Measurements from ENCODE around the gene THSD7A.
"Not testable (repeated sequence)": the region's sequence is repeated elsewhere in the genome, so short reads cannot be mapped to it uniquely, and the experiment has no call there.

The THSD7A gene

GRCh38 chr7:11552676-11553296 is 279.2 kb downstream of the THSD7A start:
- Mint-ChIP-seq H3K9me3 (no peaks in the 10 kb centered on the region), H3K4me1 (ENCODE audit: low read depth) (no peaks in the 10 kb centered on the region), H3K27me3 (ENCODE audit: low read depth) (no peaks in the 10 kb centered on the region), H3K27ac (no peak overlapping the region), H3K4me3 (no peak overlapping the region), H3K36me3 (ENCODE audit: low read depth) (no peaks in the 10 kb centered on the region)

- H3K9me3 Mint-ChIP-seq, result no peaks in the 10 kb centered on the region
- H3K27me3 Mint-ChIP-seq (ENCODE audit: low read depth), result no peaks in the 10 kb centered on the region
- no peaks in the 10 kb centered on the region for H3K4me1 Mint-ChIP-seq (ENCODE audit: low read depth)
- H3K36me3 Mint-ChIP-seq (ENCODE audit: low read depth), result no peaks in the 10 kb centered on the region
- H3K4me3 Mint-ChIP-seq, result no peak overlapping the region
- no peak overlapping the region for H3K27ac Mint-ChIP-seq
Measured at GRCh38 chr7:11551470-11551869, 280.5 kb downstream of the THSD7A start.

DNA sequence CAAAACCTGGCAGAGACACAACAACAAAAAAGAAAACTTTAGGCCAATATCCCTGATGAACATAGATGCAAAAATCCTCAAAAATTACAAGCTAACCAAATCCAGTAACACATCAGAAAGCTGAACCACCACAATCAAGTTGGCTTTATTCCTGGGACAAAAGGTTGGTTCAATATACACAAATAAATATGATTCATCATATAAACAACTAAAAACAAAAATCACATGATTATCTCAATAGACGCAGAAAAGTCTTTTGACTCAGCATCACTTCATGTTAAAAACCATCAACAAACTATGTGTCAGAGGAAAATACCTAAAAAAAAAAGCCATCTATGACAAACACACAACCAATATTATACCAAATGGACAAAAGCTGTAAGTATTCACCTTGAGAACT is 283.5 kb downstream of the THSD7A start:
- H3K27me3 Mint-ChIP-seq (ENCODE audit: low read depth), result no peaks in the 10 kb centered on the region
- no peaks in the 10 kb centered on the region for H3K4me1 Mint-ChIP-seq (ENCODE audit: low read depth)
- H3K27ac Mint-ChIP-seq, result no peak overlapping the region
- H3K4me3 Mint-ChIP-seq, result no peak overlapping the region
- no peaks in the 10 kb centered on the region for H3K9me3 Mint-ChIP-seq
- H3K36me3 Mint-ChIP-seq (ENCODE audit: low read depth), result no peaks in the 10 kb centered on the region

GRCh38 chr7:11541330-11541729 is 290.7 kb downstream of the THSD7A start:
- H3K4me3 Mint-ChIP-seq, result no peak overlapping the region
- H3K27ac Mint-ChIP-seq, result no peak overlapping the region
- no peaks in the 10 kb centered on the region for H3K4me1 Mint-ChIP-seq (ENCODE audit: low read depth)
- H3K9me3 Mint-ChIP-seq, result no peaks in the 10 kb centered on the region
- H3K36me3 Mint-ChIP-seq (ENCODE audit: low read depth), result no peaks in the 10 kb centered on the region
- no peaks in the 10 kb centered on the region for H3K27me3 Mint-ChIP-seq (ENCODE audit: low read depth)

- Mint-ChIP-seq H3K4me3 (no peak overlapping the region), H3K9me3 (no peaks in the 10 kb centered on the region), H3K27ac (no peak overlapping the region), H3K27me3 (ENCODE audit: low read depth) (no peaks in the 10 kb centered on the region), H3K4me1 (ENCODE audit: low read depth) (no peaks in the 10 kb centered on the region), H3K36me3 (ENCODE audit: low read depth) (no peaks in the 10 kb centered on the region)
Measured at GRCh38 chr7:11540271-11540761, 291.7 kb downstream of the THSD7A start.

- Mint-ChIP-seq H3K4me3 (no peak overlapping the region), H3K9me3 (no peaks in the 10 kb centered on the region), H3K4me1 (ENCODE audit: low read depth) (no peaks in the 10 kb centered on the region), H3K27me3 (ENCODE audit: low read depth) (no peaks in the 10 kb centered on the region), H3K36me3 (ENCODE audit: low read depth) (no peaks in the 10 kb centered on the region), H3K27ac (no peak overlapping the region)
Measured at GRCh38 chr7:11539853-11540252, 292.1 kb downstream of the THSD7A start.

GRCh38 chr7:11538751-11539299 is 293.2 kb downstream of the THSD7A start:
- Mint-ChIP-seq H3K27me3 (ENCODE audit: low read depth) (no peaks in the 10 kb centered on the region), H3K36me3 (ENCODE audit: low read depth) (no peaks in the 10 kb centered on the region), H3K4me1 (ENCODE audit: low read depth) (no peaks in the 10 kb centered on the region), H3K4me3 (no peak overlapping the region), H3K27ac (no peak overlapping the region), H3K9me3 (no peaks in the 10 kb centered on the region)

- Mint-ChIP-seq H3K36me3 (ENCODE audit: low read depth) (no peaks in the 10 kb centered on the region), H3K4me1 (ENCODE audit: low read depth) (no peaks in the 10 kb centered on the region), H3K9me3 (no peaks in the 10 kb centered on the region), H3K4me3 (no peak overlapping the region), H3K27ac (no peak overlapping the region), H3K27me3 (ENCODE audit: low read depth) (no peaks in the 10 kb centered on the region)
Measured at GRCh38 chr7:11533229-11533820, 298.7 kb downstream of the THSD7A start.

GRCh38 chr7:11529382-11529781 is 302.6 kb downstream of the THSD7A start:
- Mint-ChIP-seq H3K36me3 (ENCODE audit: low read depth) (no peaks in the 10 kb centered on the region), H3K4me1 (ENCODE audit: low read depth) (no peaks in the 10 kb centered on the region), H3K27ac (no peak overlapping the region), H3K9me3 (no peaks in the 10 kb centered on the region), H3K4me3 (no peak overlapping the region), H3K27me3 (ENCODE audit: low read depth) (no peaks in the 10 kb centered on the region)

- H3K36me3 Mint-ChIP-seq (ENCODE audit: low read depth), result no peaks in the 10 kb centered on the region
- H3K27ac Mint-ChIP-seq, result no peak overlapping the region
- no peaks in the 10 kb centered on the region for H3K4me1 Mint-ChIP-seq (ENCODE audit: low read depth)
Measured at GRCh38 chr7:11527707-11528106, 304.3 kb downstream of the THSD7A start.

DNA sequence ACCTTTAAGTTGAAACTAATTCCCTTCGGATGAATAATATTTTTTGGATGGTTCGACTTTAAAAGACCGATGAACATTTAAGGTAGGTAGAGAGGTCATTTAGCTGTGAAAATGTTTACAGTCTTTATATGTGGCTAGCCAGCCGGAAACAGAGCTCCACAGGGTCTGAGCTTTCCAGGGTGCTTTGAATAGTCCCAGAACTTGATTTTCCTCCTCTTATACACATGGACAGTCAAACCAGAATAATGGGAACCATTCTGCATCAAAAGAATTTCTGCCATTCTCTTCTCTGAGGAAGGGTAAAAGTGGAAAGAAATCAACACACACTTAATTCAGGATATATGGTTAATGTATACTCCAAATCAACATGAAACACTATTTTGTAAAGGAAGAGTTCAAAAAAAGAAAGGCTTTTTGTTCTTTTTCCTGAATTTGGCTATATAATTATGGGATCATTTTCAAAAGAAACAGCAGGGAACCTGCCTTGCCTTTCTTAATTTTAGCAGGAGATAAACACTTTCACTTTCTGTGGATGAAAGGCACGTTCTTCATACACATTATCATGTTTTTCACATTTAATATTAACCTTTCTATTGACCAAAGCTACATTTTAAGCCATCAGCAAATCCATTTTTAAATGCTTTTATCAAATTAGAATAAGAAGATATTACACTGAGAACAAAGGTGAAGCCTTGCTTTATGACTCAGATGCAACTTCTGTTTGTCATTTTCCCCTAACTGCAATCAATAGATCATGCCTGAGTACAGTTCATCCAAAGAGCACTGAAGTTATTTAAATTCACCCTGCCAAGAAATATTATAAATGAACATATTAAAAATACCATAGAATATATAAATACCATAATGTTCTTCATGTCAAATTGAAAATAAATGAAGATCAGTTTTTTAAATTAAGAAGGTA is 307.3 kb downstream of the THSD7A start:
- Mint-ChIP-seq H3K9me3 (no peaks in the 10 kb centered on the region), H3K27ac (no peak overlapping the region), H3K4me3 (no peak overlapping the region), H3K4me1 (ENCODE audit: low read depth) (no peaks in the 10 kb centered on the region), H3K36me3 (ENCODE audit: low read depth) (no peaks in the 10 kb centered on the region), H3K27me3 (ENCODE audit: low read depth) (no peaks in the 10 kb centered on the region)

More at GRCh38 chr7:11527707-11528106, 304.3 kb downstream of the THSD7A start:
- Mint-ChIP-seq H3K9me3 (no peaks in the 10 kb centered on the region), H3K27me3 (ENCODE audit: low read depth) (no peaks in the 10 kb centered on the region), H3K4me3 (no peak overlapping the region)

DNA sequence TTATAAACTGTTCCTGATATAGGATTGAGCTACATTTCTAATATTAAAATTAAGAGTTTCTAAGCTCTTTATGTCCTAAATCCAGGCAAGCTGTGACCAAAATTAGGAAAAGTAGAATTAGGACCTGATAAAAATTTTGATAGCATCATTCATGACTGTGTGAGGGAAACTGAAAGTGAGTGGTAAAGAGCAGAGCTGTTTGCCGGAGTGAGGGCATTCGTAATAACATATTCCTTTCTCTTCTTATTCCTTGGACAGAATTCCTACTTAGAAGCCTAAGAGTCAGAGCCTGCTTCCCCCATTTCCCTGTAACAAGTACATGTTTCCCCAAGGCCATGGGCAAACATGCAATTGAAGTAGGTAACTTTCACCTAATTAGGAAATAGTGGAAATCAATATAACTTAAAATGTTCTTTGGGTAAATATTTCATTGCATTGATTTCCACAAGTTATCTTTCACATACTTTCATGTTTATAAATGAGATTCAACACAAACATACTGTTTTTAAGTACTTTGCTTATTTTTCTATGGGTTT is 310.0 kb downstream of the THSD7A start:
- not testable (repeated sequence) for H3K4me1 Mint-ChIP-seq (ENCODE audit: low read depth); H3K4me3 Mint-ChIP-seq; H3K27ac Mint-ChIP-seq; H3K27me3 Mint-ChIP-seq (ENCODE audit: low read depth); H3K9me3 Mint-ChIP-seq; H3K36me3 Mint-ChIP-seq (ENCODE audit: low read depth)

DNA sequence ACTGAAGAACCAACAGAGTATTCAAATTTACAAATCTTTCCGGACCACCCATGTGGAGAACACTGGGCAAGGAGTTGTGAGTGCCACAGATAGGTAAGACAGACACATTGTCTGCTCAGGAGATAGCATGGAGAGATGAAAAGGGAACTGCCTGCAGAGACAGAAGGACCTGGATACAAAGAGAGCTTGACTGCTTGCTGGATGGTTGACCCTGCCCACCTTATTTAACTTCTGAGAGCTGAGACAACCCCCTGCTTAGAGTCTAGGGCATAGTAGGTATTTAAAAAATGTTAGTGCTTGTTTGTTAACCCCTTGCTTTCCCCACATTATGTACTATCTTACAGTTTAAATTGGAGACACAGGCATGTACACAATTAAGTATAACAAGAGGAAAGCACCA is 314.1 kb downstream of the THSD7A start:
- Mint-ChIP-seq H3K4me3 (no peak overlapping the region), H3K27me3 (ENCODE audit: low read depth) (no peaks in the 10 kb centered on the region)

GRCh38 chr7:11516328-11516727 is 315.7 kb downstream of the THSD7A start:
- no peak overlapping the region for H3K4me3 Mint-ChIP-seq
- no peak overlapping the region for H3K27ac Mint-ChIP-seq
- no peaks in the 10 kb centered on the region for H3K9me3 Mint-ChIP-seq
- H3K27me3 Mint-ChIP-seq (ENCODE audit: low read depth), result no peaks in the 10 kb centered on the region
- H3K4me1 Mint-ChIP-seq (ENCODE audit: low read depth), result no peaks in the 10 kb centered on the region
- H3K36me3 Mint-ChIP-seq (ENCODE audit: low read depth), result no peaks in the 10 kb centered on the region

More for the DNA sequence above, 314.1 kb downstream of the THSD7A start:
- H3K36me3 Mint-ChIP-seq (ENCODE audit: low read depth), result no peaks in the 10 kb centered on the region
- no peaks in the 10 kb centered on the region for H3K4me1 Mint-ChIP-seq (ENCODE audit: low read depth)
- no peaks in the 10 kb centered on the region for H3K9me3 Mint-ChIP-seq
- H3K27ac Mint-ChIP-seq, result no peak overlapping the region

Data from T-helper 1 cell treated with Interleukin-12 subunit alpha and Interleukin-12 subunit beta and Interleukin-4 antibody, amounts not matched to agents 30 μg/mL and 1 μg/mL, for 36 hours (primary cell).